Sigmoid colon (tissue), 7 donors: ENCODE results near the gene NPPC. TPM values are rescaled to one million over a fixed set of nuclear protein-coding genes. Genes with fewer than 3 reads are reported as not detected.
"Not testable (repeated sequence)": the region's sequence is repeated elsewhere in the genome, so short reads cannot be mapped to it uniquely, and the experiment has no call there.

Experiments
- DNase-seq: peaks from one replicate; pipeline ENCODE4 v3.0.0-alpha.2; 2019
- H3K27ac ChIP-seq, 4 donors: fragments of 200-600 bp; sonication (generic); one replicate each; pipeline ENCODE4 v1.5.1; 2016 to 2019; ENCODE audit warnings: mild to moderate bottlenecking in 1 of 4
- H3K27me3 ChIP-seq, 3 donors: fragments of 200-600 bp; sonication (generic); one replicate each; pipeline ENCODE4 v1.5.1; 2019; ENCODE audit warnings: mild to moderate bottlenecking in 1 of 3
- H3K36me3 ChIP-seq, 4 donors: fragments of 200-600 bp; sonication (generic); one replicate each; pipeline ENCODE4 v1.5.1; 2016 to 2019
- H3K4me1 ChIP-seq, 4 donors: fragments of 200-600 bp; sonication (generic); one replicate each; pipeline ENCODE4 v1.5.1; 2017 to 2019
- H3K4me3 ChIP-seq, 4 donors: fragments of 200-600 bp; sonication (generic); one replicate each; pipeline ENCODE4 v1.5.1; 2017 to 2019; ENCODE audit warnings: mild to moderate bottlenecking in 2 of 4, moderate library complexity in 1 of 4
- H3K9me3 ChIP-seq, 4 donors: fragments of 200-600 bp in 3 of 4; sonication (generic) in 3 of 4; one replicate each; pipeline versions ENCODE4 v1.5.1 to v1.6.1; 2013 to 2019
- CTCF ChIP-seq, 4 experiments: fragments of 450-650 bp in 3 of 4; fragments of 200-600 bp in 1 of 4; IDR thresholded peaks; one replicate each; pipeline ENCODE4 v1.5.1; 2016 to 2019; ENCODE audit warnings: antibody characterized with exemption in 4 of 4, mild to moderate bottlenecking in 3 of 4, moderate library complexity in 2 of 4
- EP300 ChIP-seq, 4 donors: sonication (generic); formaldehyde crosslinking; IDR thresholded peaks; one replicate each; pipeline ENCODE4 v1.6.1; 2017; ENCODE audit warnings: antibody characterized with exemption in 4 of 4
- POLR2A ChIP-seq, 2 donors: fragments of 450-650 bp; IDR thresholded peaks; one replicate each; pipeline ENCODE4 v1.6.1; 2016; ENCODE audit warnings: antibody characterized with exemption in 2 of 2, mild to moderate bottlenecking in 2 of 2, moderate library complexity in 2 of 2
- POLR2AphosphoS5 ChIP-seq, 4 donors: sonication (generic); formaldehyde crosslinking; IDR thresholded peaks; one replicate each; pipeline ENCODE4 v1.6.1; 2017; ENCODE audit warnings: antibody characterized with exemption in 4 of 4
- WGBS, 2 donors: extraction: QIAGEN DNeasy Blood & Tissue Kit; methylation state at CpG; one replicate each; pipeline ENCODE4 v1.1.7; 2013; 5-methylcytosine and 5-hydroxymethylcytosine counted together
- intact Hi-C: fragments of 100-400 bp; cut with DNase I; formaldehyde crosslinking; loops from one replicate; pipeline ENCODE4 v1.15.1; 2023
- polyA plus RNA-seq, 3 donors: library from polyadenylated mRNA; stranded (reverse); fragments of 200-250 nt; gene quantifications; one replicate each; pipeline ENCODE4 v1.2.3, GENCODE V29; 2013
- total RNA-seq, 4 donors: library from RNA; depleted of rRNA; stranded (reverse); fragments of >200 nt; gene quantifications; one replicate each; pipeline ENCODE4 v1.1.0, GENCODE V29; 2016
- donor health status: healthy with polysubstance abuse.
- donor health status: Bipolar disorder and iron deficiency.
- donor health status: healthy.

The NPPC gene
- total and polyA plus RNA-seq, 7 donors = 0.60 to 5.6 (median 2.4) TPM; not detected in 3

GRCh38 chr2:231955758-231956472 is 29.7 kb upstream of the NPPC start:
- H3K4me1 ChIP-seq = peaks cover 0 to 4% (median 4%) of the 10 kb centered on the region in 4 donors
- WGBS, 2 donors = 95 to 96% methylated on average over 8 of the region's 8 CpGs
- TF ChIP-seq CTCF (IDR thresholded peaks at IDR 0.05) = no peak
- no peak for TF ChIP-seq EP300 (IDR thresholded peaks at IDR 0.05)
- no peak for TF ChIP-seq POLR2AphosphoS5 (IDR thresholded peaks at IDR 0.05)
- no peak for TF ChIP-seq POLR2A (IDR thresholded peaks at IDR 0.05)
- H3K9me3 ChIP-seq = no peaks in the 10 kb centered on the region
- H3K4me3 ChIP-seq = no peak overlapping the region
- intact Hi-C loops = no loop called here
- H3K36me3 ChIP-seq = no peaks in the 10 kb centered on the region
- H3K27ac ChIP-seq = no peak overlapping the region
- H3K27me3 ChIP-seq = no peaks in the 10 kb centered on the region
- DNase-seq = no peak

GRCh38 chr2:231951452-231952035 is 25.3 kb upstream of the NPPC start:
- 92 to 98% methylated on average over 2 of the region's 2 CpGs for WGBS, 2 donors
- no peak for DNase-seq
- no peak overlapping the region for H3K4me3 ChIP-seq

GRCh38 chr2:231947694-231948093 is 21.5 kb upstream of the NPPC start:
- H3K36me3 ChIP-seq = no peaks in the 10 kb centered on the region
- H3K9me3 ChIP-seq = no peaks in the 10 kb centered on the region
- H3K27ac ChIP-seq = no peak overlapping the region
- no peaks in the 10 kb centered on the region for H3K4me1 ChIP-seq
- DNase-seq = no peak
- no peak overlapping the region for H3K4me3 ChIP-seq
- 84 to 91% methylated on average over 7 of the region's 7 CpGs for WGBS, 2 donors
- intact Hi-C loops = no loop called here
- TF ChIP-seq CTCF (IDR thresholded peaks at IDR 0.05) (no peak), EP300 (IDR thresholded peaks at IDR 0.05) (no peak), POLR2AphosphoS5 (IDR thresholded peaks at IDR 0.05) (no peak), POLR2A (IDR thresholded peaks at IDR 0.05) (no peak)
- no peaks in the 10 kb centered on the region for H3K27me3 ChIP-seq

More at GRCh38 chr2:231951452-231952035, 25.3 kb upstream of the NPPC start:
- intact Hi-C loops = no loop called here
- Histone ChIP-seq H3K4me1 (no peaks in the 10 kb centered on the region), H3K36me3 (no peaks in the 10 kb centered on the region), H3K9me3 (no peaks in the 10 kb centered on the region), H3K27ac (no peak overlapping the region), H3K27me3 (no peaks in the 10 kb centered on the region)
- TF ChIP-seq POLR2A (IDR thresholded peaks at IDR 0.05) (no peak), CTCF (IDR thresholded peaks at IDR 0.05) (no peak)

GRCh38 chr2:231947112-231947511 is 20.9 kb upstream of the NPPC start:
- DNase-seq, H3K36me3 ChIP-seq, intact Hi-C loops, H3K4me3 ChIP-seq, H3K27me3 ChIP-seq, H3K9me3 ChIP-seq, H3K4me1 ChIP-seq, H3K27ac ChIP-seq: not testable (repeated sequence)
- 74 to 83% methylated on average over 11 of the region's 11 CpGs for WGBS, 2 donors

GRCh38 chr2:231946241-231946814 is 20.1 kb upstream of the NPPC start:
- DNase-seq = no peak
- H3K27me3 ChIP-seq = no peaks in the 10 kb centered on the region
- no peaks in the 10 kb centered on the region for H3K4me1 ChIP-seq
- no peaks in the 10 kb centered on the region for H3K9me3 ChIP-seq
- no peaks in the 10 kb centered on the region for H3K36me3 ChIP-seq
- TF ChIP-seq POLR2AphosphoS5 (IDR thresholded peaks at IDR 0.05) = no peak
- TF ChIP-seq POLR2A (IDR thresholded peaks at IDR 0.05) = no peak
- no peak for TF ChIP-seq CTCF (IDR thresholded peaks at IDR 0.05)
- TF ChIP-seq EP300 (IDR thresholded peaks at IDR 0.05) = no peak
- H3K27ac ChIP-seq = no peak overlapping the region
- H3K4me3 ChIP-seq = no peak overlapping the region
- intact Hi-C loops = no loop called here
- WGBS, 2 donors = 90% methylated on average over 15 of the region's 15 CpGs
